ENCODE measurements around the gene HARS1. TPM values are rescaled to one million over a fixed set of nuclear protein-coding genes. Genes with fewer than 3 reads are reported as not detected.

HARS1 gene
- total and polyA plus RNA-seq, 2 of the 13 experiments (the other 11 are each of a cell fraction or from before 2014, with no cell fraction given), result 36.9 to 66.2 TPM

- TF ChIP-seq ZNF260 (CRISPR knock-in tag; IDR thresholded peaks at IDR 0.05; ENCODE audit: borderline replicate concordance, low read depth) (no peak), GZF1 (CRISPR knock-in tag; IDR thresholded peaks at IDR 0.05) (no peak), KLF12 (CRISPR knock-in tag; IDR thresholded peaks at IDR 0.05; ENCODE audit: borderline replicate concordance) (peak; percentile 53; the same call in 1 of the 2 replicates), HDAC1 (CRISPR knock-in tag; IDR thresholded peaks at IDR 0.05) (peak; percentile 72), MAX (IDR thresholded peaks at IDR 0.05) (0 out of 2 replicates have a peak, but pooled peaks have one; percentile 43), BHLHE40 (IDR thresholded peaks at IDR 0.05; ENCODE audit: low read length) (no peak), EEA1 (CRISPR knock-in tag; IDR thresholded peaks at IDR 0.05; ENCODE audit: borderline replicate concordance) (no peak), TP53 (CRISPR knock-in tag; conservative IDR thresholded peaks at IDR 0.05) (0 out of 2 replicates have a peak, but pooled peaks have one; percentile 49), ZFP91 (CRISPR knock-in tag; IDR thresholded peaks at IDR 0.05; ENCODE audit: borderline replicate concordance) (peak; percentile 29; the same call in 1 of the 2 replicates), EED (CRISPR knock-in tag; IDR thresholded peaks at IDR 0.05) (no peak), ZNF784 (CRISPR knock-in tag; IDR thresholded peaks at IDR 0.05; ENCODE audit: borderline replicate concordance) (no peak), ZNF329 (CRISPR knock-in tag; IDR thresholded peaks at IDR 0.05; ENCODE audit: low read depth) (no peak), ZNF83 (CRISPR knock-in tag; IDR thresholded peaks at IDR 0.05; ENCODE audit: borderline replicate concordance) (no peak), PRPF4 (IDR thresholded peaks at IDR 0.05; ENCODE audit: low read depth, low read length, poor library complexity, severe bottlenecking) (no peak), ZNF275 (CRISPR knock-in tag; IDR thresholded peaks at IDR 0.05; ENCODE audit: borderline replicate concordance) (peak; percentile 45; the same call in 1 of the 2 replicates), ZBTB1 (CRISPR knock-in tag; IDR thresholded peaks at IDR 0.05; ENCODE audit: borderline replicate concordance) (no peak), ZNF773 (CRISPR knock-in tag; IDR thresholded peaks at IDR 0.05; ENCODE audit: borderline replicate concordance) (no peak), ZNF362 (CRISPR knock-in tag; IDR thresholded peaks at IDR 0.05; ENCODE audit: borderline replicate concordance) (no peak), POLR2A (IDR thresholded peaks at IDR 0.05; ENCODE audit: insufficient read depth in 1 of 2, low read depth in 2 of 2, low read length in 2 of 2) (peak; percentile 48 to 82), XRCC5 (optimal IDR thresholded peaks at IDR 0.05; ENCODE audit: low read length) (peak; percentile 64), ZNF589 (CRISPR knock-in tag; conservative IDR thresholded peaks at IDR 0.05) (no peak), ZFP37 (CRISPR knock-in tag; IDR thresholded peaks at IDR 0.05; ENCODE audit: borderline replicate concordance) (0 out of 2 replicates have a peak, but pooled peaks have one; percentile 66), THAP7 (CRISPR knock-in tag; IDR thresholded peaks at IDR 0.05) (peak; percentile 19; the same call in 1 of the 2 replicates), ZNF44 (CRISPR knock-in tag; IDR thresholded peaks at IDR 0.05) (no peak), MIXL1 (CRISPR knock-in tag; IDR thresholded peaks at IDR 0.05) (peak; percentile 83)
Observed at GRCh38 chr5:140710899-140711552, 19.9 kb upstream of the HARS1 start (continued).
